ENCODE measurements around the gene ZNF662.
A peak's percentile ranks its signal among the peaks of the same experiment; 100 is the strongest.

Gene ZNF662

GRCh38 chr3:42891042-42891441, 14.9 kb upstream of the ZNF662 start:
- no peak for DNase-seq

- no peak for DNase-seq
These were observed 13.8 kb upstream of the ZNF662 start for GRCh38 chr3:42892169-42892568.

GRCh38 chr3:42892807-42893206, 13.1 kb upstream of the ZNF662 start:
- no peak for DNase-seq

- no peak for DNase-seq
These were observed 11.0 kb upstream of the ZNF662 start for GRCh38 chr3:42894698-42895579.

GRCh38 chr3:42895580-42895868, 10.4 kb upstream of the ZNF662 start:
- DNase-seq: no peak

GRCh38 chr3:42898896-42899675, 6.9 kb upstream of the ZNF662 start:
- DNase-seq: no peak

GRCh38 chr3:42900226-42901072, 5.5 kb upstream of the ZNF662 start:
- DNase-seq: no peak

- DNase-seq: no peak
These were observed 4.9 kb upstream of the ZNF662 start for GRCh38 chr3:42901073-42901415.

- DNase-seq: no peak
These were observed 3.7 kb upstream of the ZNF662 start for GRCh38 chr3:42902257-42902656.

- DNase-seq: no peak
These were observed 1.9 kb upstream of the ZNF662 start for GRCh38 chr3:42904076-42904475.

GRCh38 chr3:42905740-42906069, 237 bp upstream of the ZNF662 start:
- no peak for DNase-seq

GRCh38 chr3:42906848-42907183, 874 bp downstream of the ZNF662 start:
- no peak for DNase-seq

- no peak for DNase-seq
These were observed 2.7 kb downstream of the ZNF662 start for GRCh38 chr3:42908675-42909074.

GRCh38 chr3:42911551-42911950, 5.6 kb downstream of the ZNF662 start:
- no peak for DNase-seq

- DNase-seq: no peak
These were observed 9.0 kb downstream of the ZNF662 start for GRCh38 chr3:42914771-42915515.

GRCh38 chr3:42923606-42924005, 17.7 kb downstream of the ZNF662 start:
- DNase-seq: no peak

- DNase-seq: no peak
These were observed 20.4 kb downstream of the ZNF662 start for GRCh38 chr3:42926310-42926709.

- DNase-seq: no peak
These were observed 28.2 kb downstream of the ZNF662 start for GRCh38 chr3:42934111-42934510.

GRCh38 chr3:42934910-42935309, 29.0 kb downstream of the ZNF662 start:
- no peak for DNase-seq

GRCh38 chr3:42935472-42935871, 29.5 kb downstream of the ZNF662 start:
- DNase-seq: no peak

- peak; percentile 72 for DNase-seq
These were observed 30.4 kb downstream of the ZNF662 start for GRCh38 chr3:42936157-42936981.

- DNase-seq: no peak
These were observed 31.4 kb downstream of the ZNF662 start for GRCh38 chr3:42937334-42937733.
